Stomach smooth muscle (tissue), 2 donors: ENCODE data around the gene BEGAIN.

ENCODE experiments used
- H3K27ac ChIP-seq: one replicate; pipeline ENCODE4 v1.7.0; 2013; ENCODE audit warnings: mild to moderate bottlenecking, low read length, inconsistent platforms
- H3K27me3 ChIP-seq, 2 donors: one replicate each; pipeline ENCODE4 v1.7.0; 2013; ENCODE audit warnings: low read length in 2 of 2; ENCODE audit not compliant: insufficient read depth in 2 of 2, control insufficient read depth in 1 of 2
- H3K36me3 ChIP-seq, 2 donors: one replicate each; pipeline ENCODE4 v1.7.0; 2013; ENCODE audit warnings: low read length in 2 of 2; ENCODE audit not compliant: control insufficient read depth in 2 of 2, insufficient read depth in 2 of 2
- H3K4me1 ChIP-seq: one replicate; pipeline ENCODE4 v1.7.0; 2013; ENCODE audit warnings: low read length; ENCODE audit not compliant: control insufficient read depth, insufficient read depth
- H3K4me3 ChIP-seq, 2 donors: one replicate each; pipeline ENCODE4 v1.7.0; 2013; ENCODE audit warnings: low read length in 2 of 2
- H3K9ac ChIP-seq, 2 donors: one replicate each; pipeline ENCODE4 v1.7.0; 2013; ENCODE audit warnings: low read length in 2 of 2, mild to moderate bottlenecking in 1 of 2
- H3K9me3 ChIP-seq, 2 donors: one replicate each; pipeline ENCODE4 v1.7.0; 2013; ENCODE audit warnings: low read length in 2 of 2; ENCODE audit not compliant: control insufficient read depth in 2 of 2
- donor health status: healthy.
- donor health status: Pancreatic carcinoma.

The BEGAIN gene

GRCh38 chr14:100548295-100548655, 38.9 kb downstream of the BEGAIN start:
- Histone ChIP-seq H3K27me3 (no peaks in the 10 kb centered on the region), H3K9me3 (no peaks in the 10 kb centered on the region), H3K36me3 (no peaks in the 10 kb centered on the region), H3K9ac (no peak overlapping the region), H3K4me1 (peaks cover 20% of the 10 kb centered on the region), H3K27ac (no peak overlapping the region), H3K4me3 (no peak overlapping the region)

- Histone ChIP-seq H3K4me1 (peaks cover 20% of the 10 kb centered on the region), H3K4me3 (no peak overlapping the region), H3K36me3 (no peaks in the 10 kb centered on the region), H3K9me3 (no peaks in the 10 kb centered on the region), H3K27ac (no peak overlapping the region), H3K9ac (no peak overlapping the region), H3K27me3 (no peaks in the 10 kb centered on the region)
Measured at GRCh38 chr14:100547633-100548294, 39.5 kb downstream of the BEGAIN start.

GRCh38 chr14:100546051-100546443, 41.2 kb downstream of the BEGAIN start:
- Histone ChIP-seq H3K9me3 (no peaks in the 10 kb centered on the region), H3K36me3 (no peaks in the 10 kb centered on the region), H3K27me3 (no peaks in the 10 kb centered on the region), H3K9ac (peak overlapping the region in 1 of 2 donors; percentile 21), H3K4me3 (peak overlapping the region in 1 of 2 donors; percentile 59), H3K4me1 (peaks cover 20% of the 10 kb centered on the region), H3K27ac (no peak overlapping the region)

- H3K9me3 ChIP-seq: no peaks in the 10 kb centered on the region
- no peaks in the 10 kb centered on the region for H3K27me3 ChIP-seq
- peaks cover 20% of the 10 kb centered on the region for H3K4me1 ChIP-seq
- H3K4me3 ChIP-seq: no peak overlapping the region
- no peak overlapping the region for H3K27ac ChIP-seq
- no peaks in the 10 kb centered on the region for H3K36me3 ChIP-seq
- H3K9ac ChIP-seq: no peak overlapping the region
Measured at GRCh38 chr14:100545359-100545758, 41.9 kb downstream of the BEGAIN start.

DNA sequence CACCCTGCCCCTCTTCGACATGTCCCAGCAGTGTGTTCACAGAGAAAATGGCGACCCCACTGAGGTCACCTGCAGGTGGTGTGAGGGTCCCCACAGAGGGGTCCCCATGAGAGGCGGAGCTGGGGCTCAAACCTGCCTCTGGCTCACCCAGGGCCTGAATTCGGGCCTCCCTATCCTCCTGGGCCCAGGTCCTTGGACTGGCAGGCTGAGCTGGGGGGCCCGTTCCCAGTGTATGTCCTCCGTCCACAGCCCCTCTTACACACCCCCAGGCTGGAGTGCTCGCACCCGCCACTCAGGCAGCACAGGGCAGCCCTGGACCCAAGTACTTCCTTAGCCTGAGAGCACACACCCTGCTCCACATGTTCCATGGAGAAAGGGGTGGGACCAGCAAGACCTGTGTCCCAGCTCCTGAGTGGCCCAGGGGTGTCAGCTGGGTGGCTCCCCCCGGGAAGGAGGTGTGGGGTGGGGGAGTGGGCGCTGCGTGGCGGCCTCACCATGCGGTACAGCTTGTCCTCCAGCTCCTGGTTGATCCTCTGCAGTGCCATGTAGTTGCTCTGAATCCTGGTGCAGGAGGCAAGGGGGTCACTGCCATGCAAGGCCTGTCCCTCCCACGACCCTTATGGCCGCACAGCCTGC, 42.6 kb downstream of the BEGAIN start:
- H3K9me3 ChIP-seq: no peaks in the 10 kb centered on the region
- no peak overlapping the region for H3K27ac ChIP-seq

DNA sequence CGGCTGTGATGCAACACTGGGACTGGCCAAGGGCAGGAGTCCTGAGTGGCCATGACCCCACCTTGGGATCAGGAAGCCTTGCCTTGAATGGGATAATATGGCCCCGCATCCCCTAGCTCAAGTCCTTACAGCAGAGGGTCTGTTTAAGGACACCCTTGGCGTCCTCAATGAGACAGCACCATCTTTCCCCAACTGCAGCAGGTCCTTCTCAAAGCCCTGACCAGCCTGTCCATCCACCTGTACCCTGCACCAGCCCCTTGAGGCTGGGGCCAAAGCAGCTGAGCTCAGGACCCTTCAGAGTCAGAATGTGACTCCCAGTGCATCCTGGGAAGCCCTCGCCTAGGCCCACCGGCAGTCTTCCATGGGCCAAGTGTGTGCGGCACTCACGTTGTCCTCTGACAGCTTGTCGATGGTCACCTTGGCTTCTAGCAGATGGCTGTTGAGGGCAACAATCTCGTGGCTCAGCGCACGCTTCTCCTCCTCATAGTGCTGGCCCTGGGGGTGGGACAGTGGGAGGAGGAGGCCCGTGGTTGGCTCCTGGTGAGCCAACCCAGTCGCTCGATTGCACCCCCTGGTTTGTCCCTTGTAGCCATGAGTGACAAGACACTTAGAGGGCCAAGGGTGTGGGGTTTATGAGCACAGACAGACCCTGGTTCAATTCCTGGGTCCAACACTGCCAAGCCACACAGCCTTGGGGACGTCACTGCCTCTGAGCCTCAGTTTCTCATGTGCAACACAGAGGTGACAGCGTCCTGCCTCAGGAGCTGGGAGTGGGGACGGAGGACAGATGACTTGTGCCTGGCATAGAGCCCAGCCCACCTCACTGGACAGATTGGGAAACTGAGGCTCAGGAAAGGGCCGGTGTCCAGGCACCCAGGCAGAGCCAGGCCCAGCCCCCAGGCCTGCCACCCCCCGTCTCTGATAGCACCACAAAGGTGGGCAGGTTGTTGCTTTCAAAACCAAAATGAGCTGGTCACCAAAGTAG, 43.5 kb downstream of the BEGAIN start:
- Histone ChIP-seq H3K4me1 (peaks cover 18% of the 10 kb centered on the region), H3K9ac (no peak overlapping the region), H3K36me3 (no peaks in the 10 kb centered on the region), H3K9me3 (no peaks in the 10 kb centered on the region), H3K4me3 (no peak overlapping the region), H3K27me3 (no peaks in the 10 kb centered on the region), H3K27ac (no peak overlapping the region)

More for the DNA sequence above, 42.6 kb downstream of the BEGAIN start:
- Histone ChIP-seq H3K4me3 (no peak overlapping the region), H3K9ac (no peak overlapping the region), H3K4me1 (peaks cover 18% of the 10 kb centered on the region), H3K36me3 (no peaks in the 10 kb centered on the region), H3K27me3 (no peaks in the 10 kb centered on the region)

- no peak overlapping the region for H3K27ac ChIP-seq
- H3K27me3 ChIP-seq: no peaks in the 10 kb centered on the region
- H3K9me3 ChIP-seq: no peaks in the 10 kb centered on the region
- H3K36me3 ChIP-seq: no peaks in the 10 kb centered on the region
- H3K4me3 ChIP-seq: no peak overlapping the region
- peaks cover 18% of the 10 kb centered on the region for H3K4me1 ChIP-seq
- no peak overlapping the region for H3K9ac ChIP-seq
Measured at GRCh38 chr14:100542619-100543205, 44.5 kb downstream of the BEGAIN start.

- no peaks in the 10 kb centered on the region for H3K36me3 ChIP-seq
Measured at GRCh38 chr14:100541621-100542560, 45.3 kb downstream of the BEGAIN start.

GRCh38 chr14:100540926-100541620, 46.1 kb downstream of the BEGAIN start:
- Histone ChIP-seq H3K9ac (no peak overlapping the region), H3K4me3 (no peak overlapping the region), H3K4me1 (peaks cover 8% of the 10 kb centered on the region), H3K9me3 (no peaks in the 10 kb centered on the region), H3K27ac (no peak overlapping the region), H3K36me3 (no peaks in the 10 kb centered on the region), H3K27me3 (no peaks in the 10 kb centered on the region)

More at GRCh38 chr14:100541621-100542560, 45.3 kb downstream of the BEGAIN start:
- H3K9ac ChIP-seq: no peak overlapping the region
- H3K4me1 ChIP-seq: peaks cover 12% of the 10 kb centered on the region
- H3K27me3 ChIP-seq: no peaks in the 10 kb centered on the region
- H3K9me3 ChIP-seq: no peaks in the 10 kb centered on the region
- H3K4me3 ChIP-seq: no peak overlapping the region
- H3K27ac ChIP-seq: no peak overlapping the region
